HG02885 (cell line): ENCODE results near the gene GPR176.
"Not testable (repeated sequence)": the region's sequence is repeated elsewhere in the genome, so short reads cannot be mapped to it uniquely, and the experiment has no call there.

Source experiments
- ATAC-seq: cut with Tn5 transposase; IDR thresholded peaks from one replicate; pipeline ENCODE4 v1.9.1; 2021; ENCODE audit warnings: mild to moderate bottlenecking; ENCODE audit not compliant: unreplicated experiment, poor library complexity

Gene GPR176

GRCh38 chr15:39896846-39897245 lies 23.2 kb downstream of the GPR176 start:
- no peak for ATAC-seq

GRCh38 chr15:39896101-39896500 lies 24.0 kb downstream of the GPR176 start:
- ATAC-seq: no peak

- not testable (repeated sequence) for ATAC-seq
Observed at GRCh38 chr15:39893051-39893450, 27.0 kb downstream of the GPR176 start.

- no peak for ATAC-seq
Observed at GRCh38 chr15:39892418-39892817, 27.6 kb downstream of the GPR176 start.

- ATAC-seq: no peak
Observed at GRCh38 chr15:39890621-39891020, 29.4 kb downstream of the GPR176 start.

GRCh38 chr15:39889601-39890000 lies 30.5 kb downstream of the GPR176 start:
- ATAC-seq: no peak

- no peak for ATAC-seq
Observed at GRCh38 chr15:39888809-39889208, 31.3 kb downstream of the GPR176 start.

- no peak for ATAC-seq
Observed at GRCh38 chr15:39888243-39888642, 31.8 kb downstream of the GPR176 start.

- ATAC-seq: no peak
Observed at GRCh38 chr15:39887832-39888231, 32.2 kb downstream of the GPR176 start.

- no peak for ATAC-seq
Observed at GRCh38 chr15:39887211-39887610, 32.9 kb downstream of the GPR176 start.

- ATAC-seq: no peak
Observed at GRCh38 chr15:39886418-39886817, 33.6 kb downstream of the GPR176 start.

- ATAC-seq: no peak
Observed at GRCh38 chr15:39885099-39885777, 34.8 kb downstream of the GPR176 start.

GRCh38 chr15:39884351-39884750 lies 35.7 kb downstream of the GPR176 start:
- no peak for ATAC-seq

- no peak for ATAC-seq
Observed at GRCh38 chr15:39882602-39883001, 37.5 kb downstream of the GPR176 start.

- ATAC-seq: no peak
Observed at GRCh38 chr15:39881790-39882189, 38.3 kb downstream of the GPR176 start.

GRCh38 chr15:39880718-39881387 lies 39.2 kb downstream of the GPR176 start:
- ATAC-seq: no peak

- ATAC-seq: no peak
Observed at GRCh38 chr15:39878406-39878785, 41.7 kb downstream of the GPR176 start.

GRCh38 chr15:39874890-39875549 lies 45.0 kb downstream of the GPR176 start:
- ATAC-seq: no peak

GRCh38 chr15:39873978-39874377 lies 46.1 kb downstream of the GPR176 start:
- peak; percentile 75 for ATAC-seq

- no peak for ATAC-seq
Observed at GRCh38 chr15:39870537-39870936, 49.5 kb downstream of the GPR176 start.

GRCh38 chr15:39869858-39870515 lies 50.1 kb downstream of the GPR176 start:
- ATAC-seq: no peak
